Thymus (tissue), 11 donors: ENCODE results near the gene RNMT. TPM values are rescaled to one million over a fixed set of nuclear protein-coding genes. Genes with fewer than 3 reads are reported as not detected.
A peak's percentile ranks its signal among the peaks of the same experiment; 100 is the strongest.
"Not testable (repeated sequence)": the region's sequence is repeated elsewhere in the genome, so short reads cannot be mapped to it uniquely, and the experiment has no call there.

Source experiments
- DNase-seq, 9 donors: peaks; one replicate each; pipeline ENCODE4 v3.0.0-alpha.2; 2013; ENCODE audit warnings: low spot score in 9 of 9, low read depth in 6 of 9, missing footprints in 1 of 9
- H3K27ac ChIP-seq, 2 donors: one replicate each; pipeline ENCODE4 v1.5.1; 2013; ENCODE audit warnings: control low read depth in 1 of 2, low read depth in 1 of 2, low read length in 1 of 2, mild to moderate bottlenecking in 1 of 2, moderate library complexity in 1 of 2
- H3K27me3 ChIP-seq, 2 donors: one replicate each; pipeline ENCODE4 v1.5.1; 2013; ENCODE audit warnings: low read length in 1 of 2; ENCODE audit not compliant: control insufficient read depth in 2 of 2, insufficient read depth in 1 of 2
- H3K36me3 ChIP-seq, 2 donors: one replicate each; pipeline ENCODE4 v1.5.1; 2013; ENCODE audit warnings: low read length in 1 of 2, mild to moderate bottlenecking in 1 of 2, moderate library complexity in 1 of 2; ENCODE audit not compliant: control insufficient read depth in 2 of 2, insufficient read depth in 2 of 2
- H3K4me1 ChIP-seq, 2 donors: one replicate each; pipeline ENCODE4 v1.5.1; 2013; ENCODE audit warnings: low read length in 2 of 2; ENCODE audit not compliant: control insufficient read depth in 2 of 2, insufficient read depth in 2 of 2
- H3K4me3 ChIP-seq, 2 donors: one replicate each; pipeline ENCODE4 v1.5.1; 2013; ENCODE audit warnings: low read length in 2 of 2, control low read depth in 1 of 2, mild to moderate bottlenecking in 1 of 2
- H3K9me3 ChIP-seq, 2 donors: one replicate each; pipeline ENCODE4 v1.5.1; 2013; ENCODE audit warnings: low read length in 1 of 2, mild to moderate bottlenecking in 1 of 2; ENCODE audit not compliant: control insufficient read depth in 2 of 2, insufficient read depth in 1 of 2
- WGBS: extraction: QIAGEN DNeasy Blood & Tissue Kit; methylation state at CpG from one replicate; pipeline ENCODE4 v1.1.7; 2013; 5-methylcytosine and 5-hydroxymethylcytosine counted together
- polyA plus RNA-seq: library from polyadenylated mRNA; stranded (reverse); fragments of 200-250 nt; gene quantifications from one replicate; pipeline ENCODE4 v1.2.3, GENCODE V29; 2013
- total RNA-seq: library from RNA; stranded (reverse); fragments of 120-200 nt; gene quantifications from one replicate; pipeline ENCODE4 v1.2.4, GENCODE V29; 2013
- donor health status: healthy.

The RNMT gene
- total and polyA plus RNA-seq, 2 donors: 21.6 to 25.8 TPM

DNA sequence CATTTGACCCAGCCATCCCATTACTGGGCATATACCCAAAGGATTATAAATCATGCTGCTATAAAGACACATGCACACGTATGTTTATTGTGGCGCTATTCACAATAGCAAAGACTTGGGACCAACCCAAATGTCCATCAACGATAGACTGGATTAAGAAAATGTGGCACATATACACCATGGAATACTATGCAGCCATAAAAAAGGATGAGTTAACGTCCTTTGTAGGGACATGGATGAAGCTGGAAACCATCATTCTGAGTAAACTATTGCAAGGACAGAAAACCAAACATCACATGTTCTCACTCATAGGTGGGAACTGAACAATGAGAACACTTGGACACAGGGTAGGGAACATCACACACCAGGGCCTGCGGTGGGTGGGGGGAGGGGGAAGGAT lies 31.1 kb upstream of the RNMT start:
- H3K27ac ChIP-seq, H3K27me3 ChIP-seq, H3K4me1 ChIP-seq, H3K36me3 ChIP-seq, H3K4me3 ChIP-seq, H3K9me3 ChIP-seq, DNase-seq: not testable (repeated sequence)
- 95% methylated on average over 5 of the region's 5 CpGs for WGBS

DNA sequence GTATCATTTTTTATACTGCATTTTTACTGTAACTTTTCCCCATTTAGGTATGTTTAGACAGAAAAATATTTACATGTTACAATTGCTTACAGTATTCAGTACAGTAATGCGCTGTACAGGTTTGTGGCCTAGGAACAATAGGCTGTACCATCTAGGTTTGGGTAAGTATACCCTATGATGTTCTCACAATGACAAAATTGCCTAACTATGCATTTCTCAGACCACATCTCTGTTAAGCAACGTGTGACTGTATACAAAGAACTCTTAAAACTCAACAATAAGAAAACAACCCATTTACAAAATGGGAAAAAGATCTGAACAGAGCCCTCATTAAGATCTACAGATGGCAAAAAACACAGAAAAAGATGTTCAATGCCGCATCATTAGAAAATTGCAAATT lies 29.5 kb upstream of the RNMT start:
- no peak for DNase-seq
- Histone ChIP-seq H3K36me3 (no peaks in the 10 kb centered on the region), H3K4me1 (no peaks in the 10 kb centered on the region), H3K4me3 (no peak overlapping the region), H3K27ac (no peak overlapping the region), H3K27me3 (no peaks in the 10 kb centered on the region), H3K9me3 (peaks cover 1 to 20% of the 10 kb centered on the region in 2 donors)
- 98% methylated on average over 3 of the region's 3 CpGs for WGBS

DNA sequence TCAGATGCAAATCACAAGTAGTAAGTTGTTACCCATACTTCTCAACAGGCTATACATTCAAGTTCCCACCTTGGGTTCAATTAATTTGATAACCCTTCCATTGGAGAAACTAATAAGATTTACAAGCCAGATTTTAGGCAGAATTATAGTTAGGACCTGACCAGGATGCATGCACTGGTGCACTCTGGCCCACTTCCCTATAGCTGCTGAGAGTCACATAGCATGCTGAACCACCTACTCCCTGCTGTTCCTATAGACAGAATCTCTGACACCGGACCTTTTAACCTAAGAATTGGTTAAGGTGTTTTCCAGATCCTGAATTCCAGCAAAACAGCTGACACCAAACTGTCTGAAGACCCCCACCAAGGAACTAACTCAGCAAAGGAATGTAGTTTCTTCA lies 26.3 kb upstream of the RNMT start:
- WGBS: 98% methylated on average over 1 of the region's 1 CpG

DNA sequence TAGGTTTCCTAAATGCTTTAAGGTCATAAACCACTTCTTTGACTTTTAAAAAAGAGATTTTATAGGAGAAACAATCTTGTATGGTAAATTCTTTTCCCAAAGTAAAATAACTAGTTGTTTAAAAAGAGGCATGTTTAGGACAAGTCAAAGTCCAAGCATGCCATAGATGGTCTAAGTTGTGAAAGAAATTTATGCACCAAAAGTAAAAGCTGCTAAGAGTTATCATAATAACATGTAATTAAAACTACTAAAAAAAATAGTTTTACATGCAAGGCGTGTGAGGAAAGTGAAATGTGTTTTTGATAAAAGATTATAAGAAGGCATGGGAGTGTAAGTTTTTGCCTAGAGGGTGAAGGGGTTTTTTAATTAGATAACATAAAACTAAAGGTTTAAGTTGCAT lies 22.6 kb upstream of the RNMT start:
- H3K27me3 ChIP-seq: no peaks in the 10 kb centered on the region
- H3K9me3 ChIP-seq: peaks cover 4 to 25% of the 10 kb centered on the region in 2 donors
- no peak overlapping the region for H3K27ac ChIP-seq
- WGBS: 98% methylated on average over 1 of the region's 1 CpG
- no peak for DNase-seq
- H3K4me3 ChIP-seq: no peak overlapping the region
- no peaks in the 10 kb centered on the region for H3K4me1 ChIP-seq
- no peaks in the 10 kb centered on the region for H3K36me3 ChIP-seq

More for the DNA sequence above, 26.3 kb upstream of the RNMT start:
- Histone ChIP-seq H3K27me3 (no peaks in the 10 kb centered on the region), H3K4me1 (no peaks in the 10 kb centered on the region), H3K36me3 (no peaks in the 10 kb centered on the region), H3K9me3 (peaks cover 4 to 27% of the 10 kb centered on the region in 2 donors), H3K4me3 (no peak overlapping the region), H3K27ac (no peak overlapping the region)
- DNase-seq: no peak

DNA sequence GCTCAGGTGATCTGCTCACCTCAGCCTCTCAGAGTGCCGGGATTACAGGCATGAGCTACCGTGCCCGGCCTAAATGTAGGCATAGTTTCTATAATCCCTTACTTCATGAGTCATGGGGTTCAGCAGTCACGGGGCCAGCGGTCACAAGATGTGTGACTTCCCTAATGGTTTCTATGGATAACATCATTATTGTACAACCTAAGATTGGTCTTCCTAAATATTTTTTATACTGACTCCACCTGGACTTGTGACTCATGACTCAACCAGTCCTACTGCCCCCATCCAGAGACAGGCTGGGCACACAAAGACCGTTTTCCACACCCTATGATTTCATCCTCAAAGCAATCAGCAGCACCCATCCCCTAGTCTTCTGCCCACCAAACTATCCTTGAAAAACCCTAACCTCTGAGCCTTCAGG lies 16.1 kb upstream of the RNMT start:
- DNase-seq: no peak
- Histone ChIP-seq H3K4me1 (no peaks in the 10 kb centered on the region), H3K9me3 (peaks cover 0 to 2% of the 10 kb centered on the region in 2 donors), H3K27ac (no peak overlapping the region), H3K4me3 (no peak overlapping the region), H3K36me3 (no peaks in the 10 kb centered on the region), H3K27me3 (no peaks in the 10 kb centered on the region)
- 88% methylated on average over 6 of the region's 6 CpGs for WGBS

DNA sequence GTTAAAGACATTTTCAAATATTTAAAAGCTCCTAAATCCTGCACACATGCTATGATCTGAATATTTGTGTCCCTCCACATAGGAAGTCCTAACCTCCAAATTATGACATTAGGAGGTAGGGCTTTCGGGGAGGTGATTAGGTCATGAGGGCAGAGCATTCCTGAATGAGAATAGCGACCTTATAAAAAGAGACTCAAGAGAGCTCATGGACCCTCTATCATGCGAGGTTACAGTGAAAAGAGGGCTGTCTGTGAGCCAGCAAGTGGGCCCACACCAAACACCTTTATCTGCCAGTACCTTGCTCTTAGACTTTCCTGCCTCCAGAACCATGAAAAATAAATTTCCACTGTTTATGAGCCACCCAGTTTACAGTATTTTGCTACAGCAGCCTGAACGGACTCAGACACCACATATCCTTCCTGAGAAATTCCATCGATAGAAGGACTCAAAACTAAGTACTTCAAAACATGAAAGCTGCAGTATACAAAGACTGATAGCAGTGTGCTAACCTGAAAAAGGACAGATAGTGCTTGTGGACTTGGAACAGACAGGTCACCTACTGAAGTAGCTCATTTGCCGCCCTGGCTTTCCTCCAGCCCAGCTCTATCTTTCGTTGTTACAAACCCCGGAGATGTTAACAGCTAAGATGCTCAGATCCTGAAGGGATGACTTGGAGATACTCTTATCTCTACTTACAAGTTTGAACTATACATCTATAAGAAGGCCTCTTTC lies 13.9 kb upstream of the RNMT start:
- DNase-seq: no peak
- no peak overlapping the region for H3K27ac ChIP-seq
- H3K27me3 ChIP-seq: no peaks in the 10 kb centered on the region
- H3K36me3 ChIP-seq: no peaks in the 10 kb centered on the region
- H3K4me1 ChIP-seq: peaks cover 2 to 10% of the 10 kb centered on the region in 2 donors
- no peak overlapping the region for H3K4me3 ChIP-seq
- peaks cover 0 to 3% of the 10 kb centered on the region in 2 donors for H3K9me3 ChIP-seq
- 95% methylated on average over 8 of the region's 8 CpGs for WGBS

DNA sequence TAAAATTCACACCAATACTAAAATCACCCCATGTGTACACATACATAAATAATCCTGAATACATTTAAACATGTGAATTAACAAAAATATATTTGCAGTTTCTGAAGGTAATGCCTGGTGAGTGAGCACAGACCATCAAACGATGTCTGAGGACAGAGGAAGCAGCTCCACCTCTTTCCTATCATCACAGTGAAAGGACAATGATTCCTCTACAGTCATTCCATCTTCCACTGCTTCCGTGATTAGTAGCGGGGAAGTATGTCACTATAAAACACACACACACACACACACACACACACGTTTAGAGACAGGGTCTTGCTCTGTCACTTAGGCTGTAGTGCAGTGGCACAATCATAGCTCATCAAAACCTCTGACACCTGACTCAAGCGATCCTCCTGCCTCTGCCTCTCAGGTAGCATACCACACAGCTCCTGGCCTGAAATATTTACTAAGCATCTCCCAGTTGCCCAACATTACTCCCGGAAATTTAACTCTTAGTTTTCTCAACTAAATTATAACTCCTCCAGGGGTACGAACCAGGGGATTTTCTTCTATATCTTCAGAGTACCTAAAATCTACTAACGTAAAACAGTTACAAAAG lies 12.9 kb upstream of the RNMT start:
- Histone ChIP-seq H3K9me3 (peaks cover 0 to 3% of the 10 kb centered on the region in 2 donors), H3K4me1 (peaks cover 2 to 10% of the 10 kb centered on the region in 2 donors), H3K4me3 (no peak overlapping the region), H3K36me3 (no peaks in the 10 kb centered on the region), H3K27ac (no peak overlapping the region), H3K27me3 (no peaks in the 10 kb centered on the region)
- no peak for DNase-seq
- WGBS: 95% methylated on average over 8 of the region's 8 CpGs

DNA sequence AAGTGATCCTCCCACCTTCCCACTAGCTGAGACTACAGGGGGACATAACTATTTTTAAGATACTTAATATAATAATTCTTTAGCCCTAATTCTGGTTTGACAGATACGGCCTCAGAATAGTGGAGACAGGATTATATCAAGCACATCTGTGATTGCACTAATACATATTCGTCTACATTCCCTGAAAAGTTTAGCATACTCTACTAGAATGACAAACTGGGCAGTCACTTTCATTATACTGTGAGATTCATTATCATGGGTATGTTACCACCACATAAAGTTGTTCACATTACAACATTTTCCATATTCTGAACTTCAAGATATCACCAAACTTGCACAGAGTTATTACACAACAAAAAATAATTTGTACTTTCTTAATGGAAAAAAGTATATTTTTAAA lies 11.1 kb upstream of the RNMT start:
- Histone ChIP-seq H3K27ac (no peak overlapping the region), H3K4me3 (no peak overlapping the region), H3K36me3 (no peaks in the 10 kb centered on the region), H3K27me3 (no peaks in the 10 kb centered on the region), H3K9me3 (peaks cover 0 to 3% of the 10 kb centered on the region in 2 donors), H3K4me1 (peaks cover 2 to 10% of the 10 kb centered on the region in 2 donors)
- WGBS: 98% methylated on average over 2 of the region's 2 CpGs
- no peak for DNase-seq

DNA sequence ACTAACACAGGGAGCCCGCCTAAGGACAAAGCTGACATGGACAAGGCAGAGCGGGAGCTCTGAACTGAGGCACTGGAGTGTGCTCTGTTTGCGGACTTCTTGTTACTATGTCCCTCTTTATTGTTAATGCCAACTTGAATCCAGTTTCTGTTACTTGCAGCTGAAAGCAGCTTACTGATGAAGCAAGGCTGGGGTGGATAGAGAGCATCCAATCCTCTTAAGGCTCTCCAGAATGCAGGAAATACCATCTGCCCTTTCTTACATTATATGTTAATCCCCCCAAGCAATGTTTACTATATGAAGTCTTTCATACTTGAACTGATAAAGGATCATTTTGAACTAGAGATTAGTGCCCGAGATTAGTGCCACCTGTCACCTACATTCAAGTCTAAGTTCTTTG lies 9.6 kb upstream of the RNMT start:
- peak in 3 of 9 donors; percentile 4 to 29 (median 9) for DNase-seq
- H3K36me3 ChIP-seq: no peaks in the 10 kb centered on the region
- 88% methylated on average over 4 of the region's 4 CpGs for WGBS
- peaks cover 0 to 3% of the 10 kb centered on the region in 2 donors for H3K9me3 ChIP-seq
- no peak overlapping the region for H3K27ac ChIP-seq
- no peak overlapping the region for H3K4me3 ChIP-seq
- peaks cover 6 to 10% of the 10 kb centered on the region in 2 donors for H3K4me1 ChIP-seq
- H3K27me3 ChIP-seq: no peaks in the 10 kb centered on the region
